Spinal cord (tissue), 10 donors: Measurements from ENCODE around the gene SPATA3. TPM values are rescaled to one million over a fixed set of nuclear protein-coding genes. Genes with fewer than 3 reads are reported as not detected.
"Not testable (repeated sequence)": the region's sequence is repeated elsewhere in the genome, so short reads cannot be mapped to it uniquely, and the experiment has no call there.

Source experiments
- DNase-seq, 6 donors: peaks; one replicate each; pipeline versions ENCODE4 v3.0.0 to v3.0.0-alpha.2; 2013 to 2015; ENCODE audit warnings: low spot score in 6 of 6, low read depth in 4 of 6
- H3K27ac ChIP-seq: one replicate; pipeline ENCODE4 v1.5.1; 2013; ENCODE audit warnings: low read depth, low read length, control low read depth
- H3K27me3 ChIP-seq: one replicate; pipeline ENCODE4 v1.6.1; 2013; ENCODE audit warnings: low read length; ENCODE audit not compliant: control insufficient read depth, insufficient read depth
- H3K36me3 ChIP-seq: one replicate; pipeline ENCODE4 v1.6.1; 2013; ENCODE audit warnings: low read length; ENCODE audit not compliant: control insufficient read depth, insufficient read depth
- H3K4me1 ChIP-seq: one replicate; pipeline ENCODE4 v1.6.1; 2013; ENCODE audit warnings: low read length; ENCODE audit not compliant: control insufficient read depth, insufficient read depth
- H3K4me3 ChIP-seq: one replicate; pipeline ENCODE4 v1.5.1; 2013; ENCODE audit warnings: low read depth, low read length, control low read depth
- H3K9me3 ChIP-seq: one replicate; pipeline ENCODE4 v1.6.1; 2013; ENCODE audit warnings: low read length; ENCODE audit not compliant: control insufficient read depth, insufficient read depth
- WGBS: methylation state at CpG from one replicate; pipeline ENCODE4 v1.1.5; 2013; ENCODE audit warnings: missing lambda C conversion rate; ENCODE audit not compliant: insufficient coverage; 5-methylcytosine and 5-hydroxymethylcytosine counted together
- polyA plus RNA-seq, 2 donors: library from polyadenylated mRNA; unstranded; fragments of 120-200 nt; gene quantifications; one replicate each; pipeline ENCODE4 v1.2.1, GENCODE V29; 2013; ENCODE audit not compliant: insufficient read length in 2 of 2
- total RNA-seq, 2 donors: library from RNA; depleted of rRNA in 1 of 2; stranded (reverse); fragments of 120-200 nt in 1 of 2; fragments of >200 nt in 1 of 2; gene quantifications; one replicate each; pipeline versions ENCODE4 v1.2.3 to v1.2.4, GENCODE V29; 2013 to 2014
- donor health status: healthy.

The SPATA3 gene
- total and polyA plus RNA-seq, 4 donors, result not detected

- Histone ChIP-seq H3K36me3 (no peaks in the 10 kb centered on the region), H3K9me3 (no peaks in the 10 kb centered on the region), H3K4me1 (peaks cover 9% of the 10 kb centered on the region), H3K4me3 (no peak overlapping the region), H3K27me3 (peaks cover 13% of the 10 kb centered on the region), H3K27ac (no peak overlapping the region)
- no peak for DNase-seq
- 88% methylated on average over 7 of the region's 7 CpGs for WGBS
Measured at GRCh38 chr2:230991598-230991997, 4.3 kb upstream of the SPATA3 start.

DNA sequence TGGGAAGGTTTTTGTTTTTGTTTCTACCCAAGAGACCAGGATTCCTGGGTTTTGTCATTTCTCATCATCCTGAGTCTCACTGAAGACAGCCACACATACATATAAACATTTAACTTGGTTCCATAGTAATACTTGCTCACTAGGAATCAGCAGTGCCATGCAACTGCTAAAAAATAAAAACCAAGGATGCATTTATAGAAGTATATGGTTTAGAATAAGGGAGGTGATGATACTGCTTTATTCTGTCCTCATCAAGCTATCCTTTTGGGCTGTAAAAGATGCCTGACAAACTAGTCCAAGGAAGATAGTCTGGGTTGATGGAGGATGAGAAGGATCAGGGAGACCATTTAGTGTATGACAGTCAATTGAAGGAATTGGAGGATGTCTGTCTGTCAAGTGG, 740 bp downstream of the SPATA3 start:
- H3K36me3 ChIP-seq, result no peaks in the 10 kb centered on the region
- peaks cover 8% of the 10 kb centered on the region for H3K4me1 ChIP-seq
- H3K27ac ChIP-seq, result no peak overlapping the region
- peaks cover under 1% of the 10 kb centered on the region for H3K27me3 ChIP-seq
- no peaks in the 10 kb centered on the region for H3K9me3 ChIP-seq
- H3K4me3 ChIP-seq, result no peak overlapping the region
- no peak for DNase-seq

DNA sequence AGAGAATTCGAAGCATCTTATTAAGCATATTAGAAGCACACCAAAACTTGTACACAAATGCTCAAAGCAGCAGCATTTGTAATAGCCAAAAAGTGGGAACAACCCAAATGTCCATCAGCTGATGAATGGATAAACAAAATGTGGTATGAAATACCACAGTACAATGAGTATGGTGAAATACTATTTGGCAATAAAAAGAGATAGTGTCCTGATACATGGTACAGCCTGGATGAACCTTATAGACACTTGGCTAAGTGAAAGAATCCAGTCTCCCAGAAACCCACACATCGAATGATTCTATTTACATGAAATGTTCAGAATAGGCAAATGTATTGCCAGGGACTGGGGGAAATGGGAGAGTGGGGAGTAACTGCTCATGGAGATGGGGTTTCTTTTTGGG, 3.0 kb downstream of the SPATA3 start:
- H3K36me3 ChIP-seq, result no peaks in the 10 kb centered on the region
- WGBS, result 100% methylated on average over 1 of the region's 2 CpGs
- no peak for DNase-seq
- no peak overlapping the region for H3K27ac ChIP-seq
- no peaks in the 10 kb centered on the region for H3K9me3 ChIP-seq
- peaks cover 8% of the 10 kb centered on the region for H3K4me1 ChIP-seq
- no peaks in the 10 kb centered on the region for H3K27me3 ChIP-seq
- H3K4me3 ChIP-seq, result no peak overlapping the region

DNA sequence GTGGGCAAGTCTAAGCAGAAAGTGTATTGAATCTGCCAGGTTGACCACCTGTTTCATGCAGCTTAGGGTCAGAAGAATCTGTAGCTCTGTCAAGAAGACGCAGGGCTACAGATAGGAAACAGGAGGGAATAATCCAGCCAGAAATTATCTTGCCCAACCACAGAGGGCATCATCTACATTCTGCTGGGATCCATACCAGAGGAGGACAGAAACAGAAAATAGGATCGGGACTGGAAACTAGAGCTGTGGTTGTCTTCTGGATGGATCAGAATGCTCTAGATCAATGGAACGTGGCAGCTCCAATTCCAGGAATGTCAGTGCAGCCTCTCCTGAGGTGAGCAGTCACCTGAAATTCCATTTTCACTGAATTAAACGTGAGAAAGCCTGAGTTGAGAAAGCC, 3.6 kb downstream of the SPATA3 start:
- 82% methylated on average over 3 of the region's 4 CpGs for WGBS

GRCh38 chr2:231000211-231000904, 4.4 kb downstream of the SPATA3 start:
- Histone ChIP-seq H3K4me3 (no peak overlapping the region), H3K36me3 (no peaks in the 10 kb centered on the region)
- DNase-seq, result no peak

More for the DNA sequence above, 3.6 kb downstream of the SPATA3 start:
- Histone ChIP-seq H3K27me3 (no peaks in the 10 kb centered on the region), H3K4me1 (peaks cover 8% of the 10 kb centered on the region), H3K9me3 (no peaks in the 10 kb centered on the region), H3K27ac (no peak overlapping the region), H3K4me3 (no peak overlapping the region), H3K36me3 (no peaks in the 10 kb centered on the region)
- DNase-seq, result no peak

GRCh38 chr2:231001036-231001435, 5.1 kb downstream of the SPATA3 start:
- no peaks in the 10 kb centered on the region for H3K27me3 ChIP-seq
- peaks cover 8% of the 10 kb centered on the region for H3K4me1 ChIP-seq
- no peak overlapping the region for H3K27ac ChIP-seq
- 80% methylated on average over 2 of the region's 7 CpGs for WGBS
- no peaks in the 10 kb centered on the region for H3K9me3 ChIP-seq
- H3K4me3 ChIP-seq, result no peak overlapping the region
- H3K36me3 ChIP-seq, result no peaks in the 10 kb centered on the region
- no peak for DNase-seq

More at GRCh38 chr2:231000211-231000904, 4.4 kb downstream of the SPATA3 start:
- no peak overlapping the region for H3K27ac ChIP-seq
- no peaks in the 10 kb centered on the region for H3K27me3 ChIP-seq
- WGBS, result 45% methylated on average over 24 of the region's 24 CpGs
- peaks cover 8% of the 10 kb centered on the region for H3K4me1 ChIP-seq
- H3K9me3 ChIP-seq, result no peaks in the 10 kb centered on the region

DNA sequence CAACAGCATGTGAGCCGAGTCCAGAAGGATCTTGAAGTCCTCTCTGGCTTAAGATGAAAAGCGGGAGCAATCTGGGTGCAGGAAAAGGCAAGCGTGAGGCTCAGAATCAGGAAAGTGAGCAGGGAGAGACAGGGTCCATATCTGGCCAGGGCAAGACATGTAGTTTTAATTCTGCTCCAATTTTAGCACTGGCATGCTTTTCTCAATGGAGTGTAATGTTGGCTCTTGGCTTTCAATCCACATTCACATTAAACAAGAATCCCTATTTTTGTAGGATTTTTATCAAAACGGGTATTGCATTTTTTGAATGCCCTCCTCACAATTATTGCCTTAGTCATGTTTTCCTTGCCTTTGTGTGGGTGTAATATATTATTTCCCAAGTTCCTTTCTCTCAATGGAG, 6.0 kb downstream of the SPATA3 start:
- no peaks in the 10 kb centered on the region for H3K36me3 ChIP-seq

DNA sequence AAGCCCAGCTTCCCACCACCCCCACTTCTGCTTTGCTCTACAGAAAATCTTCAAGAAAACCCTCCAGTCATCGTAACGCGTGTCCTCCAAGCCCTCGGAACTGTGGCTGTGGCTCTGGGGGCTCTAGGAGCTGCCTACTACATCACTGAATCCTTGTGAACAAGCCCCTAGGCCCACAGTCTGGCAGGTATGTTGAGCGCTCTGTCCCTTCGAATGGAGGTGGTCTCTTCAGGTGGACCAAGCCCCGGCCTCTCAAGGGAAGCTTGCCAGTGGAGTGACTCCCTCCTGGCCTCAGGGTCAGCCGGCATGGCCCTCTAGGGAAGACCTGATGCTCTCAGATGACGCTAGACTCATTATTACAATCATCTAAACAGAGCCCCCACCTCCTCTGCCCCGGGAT, 6.7 kb downstream of the SPATA3 start:
- no peak overlapping the region for H3K4me3 ChIP-seq
- WGBS, result 90% methylated on average over 8 of the region's 10 CpGs
- peaks cover 21% of the 10 kb centered on the region for H3K4me1 ChIP-seq
- H3K27me3 ChIP-seq, result no peaks in the 10 kb centered on the region
- DNase-seq, result no peak
- H3K27ac ChIP-seq, result no peak overlapping the region
- no peaks in the 10 kb centered on the region for H3K9me3 ChIP-seq
- H3K36me3 ChIP-seq, result no peaks in the 10 kb centered on the region

More for the DNA sequence above, 6.0 kb downstream of the SPATA3 start:
- Histone ChIP-seq H3K27ac (no peak overlapping the region), H3K4me1 (peaks cover 13% of the 10 kb centered on the region), H3K27me3 (no peaks in the 10 kb centered on the region), H3K4me3 (no peak overlapping the region), H3K9me3 (no peaks in the 10 kb centered on the region)
- WGBS, result 86% methylated on average over 3 of the region's 4 CpGs
- no peak for DNase-seq

- WGBS, result 77% methylated on average over 2 of the region's 2 CpGs
- Histone ChIP-seq H3K4me1 (peaks cover 22% of the 10 kb centered on the region), H3K4me3 (no peak overlapping the region), H3K27me3 (no peaks in the 10 kb centered on the region), H3K36me3 (no peaks in the 10 kb centered on the region), H3K27ac (no peak overlapping the region), H3K9me3 (no peaks in the 10 kb centered on the region)
- DNase-seq, result no peak
Measured at GRCh38 chr2:231003186-231003585, 7.3 kb downstream of the SPATA3 start.

DNA sequence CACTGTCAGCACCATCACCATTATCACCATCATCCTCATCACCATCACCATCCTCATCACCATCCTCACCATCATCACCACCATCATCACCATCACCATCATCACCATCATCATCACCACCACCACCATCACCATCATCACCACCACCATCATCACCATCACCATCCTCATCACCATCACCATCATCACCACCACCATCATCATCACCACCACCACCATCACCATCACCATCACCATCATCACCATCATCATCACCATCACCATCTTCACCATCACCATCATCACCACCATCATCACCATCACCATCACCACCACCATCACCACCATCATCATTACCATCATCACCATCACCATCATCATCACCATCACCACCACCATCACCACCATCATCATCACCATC, 9.0 kb downstream of the SPATA3 start:
- H3K36me3 ChIP-seq, DNase-seq, H3K27ac ChIP-seq, H3K4me3 ChIP-seq, H3K27me3 ChIP-seq, H3K9me3 ChIP-seq: not testable (repeated sequence)
- H3K4me1 ChIP-seq, result peaks cover 35% of the 10 kb centered on the region
